GM21529 (cell line): Measurements from ENCODE around the gene C1orf122.

ENCODE experiments used
- ATAC-seq: cut with Tn5 transposase; IDR thresholded peaks from one replicate; pipeline ENCODE4 v1.9.1; 2021; ENCODE audit not compliant: unreplicated experiment

Gene C1orf122

DNA sequence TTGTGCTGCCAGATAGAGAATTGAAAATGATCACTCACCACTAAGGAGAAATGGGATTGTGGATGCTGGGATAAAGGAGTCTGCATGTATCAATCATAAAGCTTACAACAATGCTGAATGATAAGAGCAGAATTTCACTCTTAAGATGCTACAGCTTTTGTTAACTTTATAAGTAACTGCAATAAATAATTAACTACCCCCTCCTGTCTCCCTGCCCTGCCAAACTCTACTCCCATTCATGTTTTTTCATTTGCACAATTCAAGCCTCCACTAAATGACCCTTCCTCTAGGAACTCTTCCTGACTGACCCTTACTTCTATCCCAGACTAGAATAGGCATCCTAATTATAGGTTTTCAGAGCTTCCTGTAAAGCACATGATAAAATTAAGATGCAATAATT is 36.9 kb downstream of the C1orf122 start:
- ATAC-seq = no peak

DNA sequence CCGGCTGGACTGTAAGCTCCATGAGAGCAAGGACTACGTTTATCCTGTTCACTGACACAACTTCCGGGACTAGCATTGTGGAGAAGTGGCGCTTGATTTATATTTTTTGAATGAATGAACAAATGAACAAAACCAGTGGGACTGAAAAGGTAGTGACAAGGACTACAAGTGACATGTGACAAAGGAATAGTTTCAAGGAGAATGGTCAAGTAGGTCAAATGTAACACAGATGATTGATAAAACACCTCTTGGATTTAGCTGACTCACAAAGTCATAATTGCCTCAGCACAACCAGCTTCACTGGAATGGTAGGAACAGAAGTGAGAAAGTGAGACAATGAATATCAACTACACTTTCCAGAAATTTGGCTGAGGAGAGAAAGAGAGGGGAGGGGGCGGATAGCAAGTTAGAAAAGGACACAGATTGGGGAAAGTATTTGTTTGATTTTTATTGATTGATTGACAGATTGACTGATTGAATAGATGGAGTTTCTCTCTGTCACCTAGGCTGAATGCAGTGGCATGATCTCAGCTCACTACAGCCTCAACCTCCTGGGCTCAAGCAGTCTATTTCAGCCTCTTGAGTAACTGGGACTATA is 37.6 kb downstream of the C1orf122 start:
- ATAC-seq = no peak

DNA sequence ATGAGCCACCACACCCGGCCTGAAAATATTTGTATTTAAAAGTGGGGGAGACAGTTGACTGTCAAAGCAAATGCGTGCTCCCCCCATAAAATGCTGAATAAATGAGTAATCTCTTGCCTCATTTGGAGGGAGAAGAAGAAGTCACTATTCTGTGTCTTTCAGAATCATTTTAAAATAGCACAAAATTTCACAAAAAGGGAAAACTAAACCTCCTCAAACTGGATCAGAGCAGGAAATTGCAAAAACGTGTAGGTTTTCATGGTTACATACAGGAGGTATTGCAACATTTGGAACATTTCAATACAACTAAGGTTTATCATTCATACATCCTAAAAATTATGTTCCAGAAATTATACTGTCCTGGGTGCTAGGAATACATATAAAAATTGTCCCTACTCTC is 38.2 kb downstream of the C1orf122 start:
- ATAC-seq = no peak

DNA sequence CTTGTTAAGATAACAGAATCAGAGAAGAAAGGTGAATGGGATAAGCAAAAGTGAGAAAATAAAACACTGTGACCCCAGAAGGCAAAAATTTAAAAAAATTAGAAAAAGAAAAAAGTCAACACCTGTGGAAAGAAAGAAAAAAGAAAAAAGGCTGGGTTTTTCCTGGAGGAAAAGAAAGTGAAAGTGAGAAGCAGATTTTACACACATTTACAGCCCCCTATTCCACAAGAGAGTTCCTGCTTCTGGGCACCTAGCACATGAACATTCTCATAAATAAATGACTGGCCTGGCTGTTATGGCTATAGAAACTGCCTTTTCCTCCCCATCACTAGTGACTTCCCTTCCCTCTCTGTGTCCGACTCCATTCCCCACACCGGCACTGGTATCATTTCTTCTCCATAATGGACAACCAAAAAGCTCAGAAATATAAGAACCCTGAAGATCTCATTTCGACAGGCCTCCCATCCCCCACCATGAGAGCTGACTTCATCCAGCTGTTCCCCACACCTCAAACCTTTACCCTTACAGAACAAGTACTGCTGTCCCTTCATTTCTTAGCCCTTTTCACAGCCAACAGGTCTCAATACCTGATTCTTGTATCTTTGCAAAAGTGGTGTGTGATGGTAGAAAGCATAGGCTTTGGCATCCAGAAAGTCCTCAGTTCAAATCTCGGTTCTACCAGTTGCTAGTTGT is 39.2 kb downstream of the C1orf122 start:
- no peak for ATAC-seq

DNA sequence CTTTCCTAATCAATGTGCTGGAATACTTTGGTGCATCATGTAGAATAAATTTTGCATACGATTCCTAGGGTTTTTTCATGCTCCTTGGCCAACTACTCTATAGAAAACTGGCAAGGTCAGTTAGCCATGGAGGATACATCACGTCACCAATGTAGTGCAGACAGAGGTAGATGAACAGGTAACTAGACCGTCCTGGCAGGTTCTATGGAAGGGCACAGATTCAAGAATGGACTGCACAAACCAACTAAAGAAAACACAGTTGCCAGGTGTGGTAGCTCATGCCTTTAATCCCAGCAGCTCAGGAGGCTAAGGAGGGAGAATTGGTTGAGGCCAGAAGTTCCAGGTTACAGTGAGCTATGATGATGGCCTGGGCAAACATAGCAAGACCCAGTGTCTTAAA is 41.9 kb downstream of the C1orf122 start:
- no peak for ATAC-seq

DNA sequence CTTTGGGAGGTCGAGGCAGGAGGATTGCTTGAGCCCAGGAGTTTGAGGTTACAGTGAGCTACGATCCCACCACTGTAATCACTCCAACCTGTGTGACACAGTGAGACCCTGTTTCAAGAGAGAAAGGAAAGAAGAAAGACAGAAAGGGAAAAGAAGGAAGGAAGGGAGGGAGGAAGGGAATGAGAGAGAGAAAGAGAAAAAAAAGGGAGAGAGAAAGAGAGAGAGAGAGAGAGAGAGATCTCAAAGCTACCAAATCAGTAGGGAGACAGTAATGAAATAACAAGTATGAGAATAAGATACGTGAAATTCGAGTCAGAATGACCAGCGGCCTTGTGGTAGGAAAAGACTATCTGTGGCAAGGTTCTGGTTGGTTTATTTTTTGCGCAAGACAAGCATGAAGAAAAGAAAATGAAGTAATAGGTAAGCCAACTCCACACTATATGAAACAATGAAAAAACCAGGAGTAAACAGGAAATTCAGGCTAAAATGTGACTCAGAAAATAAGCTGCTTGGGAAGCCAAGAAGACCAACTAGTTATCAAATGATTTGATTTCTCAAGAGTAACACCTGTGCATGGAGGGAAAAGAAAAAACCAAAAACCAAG is 42.9 kb downstream of the C1orf122 start:
- no peak for ATAC-seq

DNA sequence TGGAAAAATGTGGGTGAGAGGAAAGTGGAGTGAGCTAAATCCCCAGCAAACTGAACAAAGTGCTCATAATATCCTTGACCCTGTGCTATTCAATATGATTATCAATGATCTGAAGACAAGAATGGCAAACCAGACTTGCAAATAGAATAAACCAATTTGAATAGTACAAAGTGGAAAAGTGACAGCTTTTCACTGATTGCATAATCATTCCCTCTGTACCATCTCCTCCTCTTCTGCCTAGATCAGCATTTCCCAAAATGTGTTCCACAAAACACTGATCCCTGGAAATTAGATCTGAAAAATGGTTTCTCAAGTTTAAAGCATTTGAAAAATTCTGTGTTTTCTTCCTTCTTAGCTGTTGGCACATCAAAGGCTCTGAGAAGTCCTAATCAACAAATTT is 43.7 kb downstream of the C1orf122 start:
- ATAC-seq = no peak

DNA sequence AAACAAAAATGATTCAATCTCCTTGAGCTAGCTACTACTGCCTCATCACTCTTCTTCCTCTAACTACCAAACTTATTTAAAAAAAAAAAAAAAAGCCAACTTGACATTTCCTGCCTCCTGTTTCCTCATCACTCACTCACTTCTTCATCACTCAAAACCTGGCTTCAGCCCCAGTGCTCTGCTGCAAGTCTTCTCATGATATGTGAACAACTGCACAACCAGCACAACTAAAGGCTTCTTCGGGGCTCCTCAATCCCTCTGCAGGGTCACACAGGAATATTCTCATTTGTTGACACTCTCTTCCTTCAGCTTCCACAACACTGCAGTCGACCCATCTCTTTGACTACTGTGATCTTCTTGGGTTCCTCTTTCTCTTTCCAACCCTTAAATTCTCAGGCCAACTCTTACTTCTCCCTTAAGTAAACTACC is 44.2 kb downstream of the C1orf122 start:
- no peak for ATAC-seq

DNA sequence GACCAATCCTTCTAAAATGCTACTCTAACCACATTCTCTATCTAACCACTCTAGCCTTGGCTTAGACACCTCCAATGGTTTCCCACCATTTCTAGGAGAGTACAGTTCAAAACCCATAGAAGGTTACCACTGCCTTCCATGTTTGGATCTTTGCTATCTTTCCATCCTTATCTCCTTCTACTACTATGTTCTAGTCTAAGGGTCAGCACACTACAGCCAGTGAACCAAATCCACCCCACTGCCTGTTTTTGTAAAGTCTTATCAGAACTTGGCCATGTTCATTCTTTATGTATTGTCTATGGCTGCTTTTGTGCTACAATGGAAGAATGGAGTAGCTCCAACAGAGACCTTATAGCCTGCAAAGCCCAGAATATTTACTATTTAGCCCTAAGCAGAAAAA is 45.6 kb downstream of the C1orf122 start:
- no peak for ATAC-seq

DNA sequence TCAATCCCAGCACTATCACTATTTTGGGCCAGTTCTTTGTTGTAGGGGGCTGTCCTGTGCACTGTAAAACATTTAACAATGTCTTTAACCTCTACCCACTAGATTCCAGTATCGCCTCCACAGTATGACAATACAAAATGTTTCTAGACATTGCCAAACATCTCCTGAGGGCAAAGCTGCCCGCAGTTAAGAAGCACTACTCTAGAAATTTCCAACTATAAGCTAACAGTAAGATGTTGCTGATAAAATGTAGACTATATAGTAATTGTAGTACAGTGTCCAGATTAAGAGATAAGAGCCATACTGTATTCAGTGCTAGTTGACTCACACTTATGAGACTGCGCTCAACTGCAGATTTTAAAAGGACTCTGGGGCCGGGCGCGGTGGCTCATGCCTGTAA is 46.8 kb downstream of the C1orf122 start:
- no peak for ATAC-seq
